22Rv1 (cell line): ENCODE data around the gene PRSS36.
"Not testable (repeated sequence)": the region's sequence is repeated elsewhere in the genome, so short reads cannot be mapped to it uniquely, and the experiment has no call there.

Experiments
- CTCF ChIP-seq: fragments of 450-650 bp; IDR thresholded peaks from 2 replicates; pipeline ENCODE4 v1.5.1; 2017; ENCODE audit warnings: mild to moderate bottlenecking
- ZFX ChIP-seq: fragments of 450-650 bp; IDR thresholded peaks from 2 replicates; pipeline ENCODE4 v1.6.1; 2017; ENCODE audit warnings: antibody characterized with exemption, borderline replicate concordance

DNA sequence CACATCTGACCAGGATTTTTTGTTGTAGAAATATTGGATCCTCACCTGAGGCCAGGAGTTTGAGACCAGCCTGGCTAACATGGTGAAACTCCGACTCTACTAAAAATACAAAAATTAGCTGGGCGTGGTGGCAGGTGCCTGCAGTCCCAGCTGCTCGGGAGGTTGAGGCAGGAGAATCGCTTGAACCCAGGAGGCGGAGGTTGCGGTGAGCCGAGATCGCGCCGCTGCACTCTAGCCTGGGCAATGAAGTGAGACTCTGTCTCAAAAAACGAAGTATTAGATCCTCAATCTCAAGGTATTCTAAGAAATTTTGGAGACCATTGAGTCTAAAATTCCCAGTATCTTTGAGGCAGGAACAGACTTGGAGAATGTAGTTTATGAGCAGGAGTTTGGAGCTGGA, 46.0 kb upstream of the PRSS36 start:
- not testable (repeated sequence) for TF ChIP-seq CTCF, ZFX
